CD1c-positive myeloid dendritic cell (primary cell): ENCODE measurements around the gene JADE2.
"Not testable (repeated sequence)": the region's sequence is repeated elsewhere in the genome, so short reads cannot be mapped to it uniquely, and the experiment has no call there.

ENCODE experiments used
- DNase-seq: peaks from one replicate; pipeline ENCODE4 v3.0.0-alpha.2; 2016; ENCODE audit errors: extremely low spot score

JADE2 gene

GRCh38 chr5:134524826-134525682 lies at the start of gene JADE2:
Gene JADE2, plus strand, starts transcription at chr5:134525670. Its CDS starts 10,188 bp downstream, at chr5:134535858.
- DNase-seq: peak; percentile 81

GRCh38 chr5:134477462-134478245 lies 47.8 kb upstream of the JADE2 start:
- DNase-seq: no peak

- DNase-seq: no peak
These were observed 45.6 kb upstream of the JADE2 start for GRCh38 chr5:134479839-134480238.

- no peak for DNase-seq
These were observed 36.1 kb upstream of the JADE2 start for GRCh38 chr5:134489227-134489944.

GRCh38 chr5:134490255-134490924 lies 35.1 kb upstream of the JADE2 start:
- DNase-seq: no peak

DNA sequence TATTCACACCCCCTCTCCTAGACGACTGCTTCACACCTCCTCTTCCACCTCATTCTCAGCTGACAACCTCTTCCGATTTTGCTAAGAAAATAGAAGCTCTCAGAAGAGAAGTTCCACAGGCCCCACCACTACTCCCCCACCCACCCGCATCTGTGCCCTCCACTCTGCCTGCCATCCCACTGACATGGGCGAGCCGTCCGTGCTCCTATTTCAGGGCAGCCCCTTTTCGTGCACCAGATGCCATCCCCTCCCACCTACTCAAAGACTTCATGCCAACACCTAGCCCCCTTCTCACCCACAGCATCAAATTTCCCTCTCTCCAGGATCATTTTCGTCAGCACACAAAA lies 34.6 kb upstream of the JADE2 start:
- no peak for DNase-seq

DNA sequence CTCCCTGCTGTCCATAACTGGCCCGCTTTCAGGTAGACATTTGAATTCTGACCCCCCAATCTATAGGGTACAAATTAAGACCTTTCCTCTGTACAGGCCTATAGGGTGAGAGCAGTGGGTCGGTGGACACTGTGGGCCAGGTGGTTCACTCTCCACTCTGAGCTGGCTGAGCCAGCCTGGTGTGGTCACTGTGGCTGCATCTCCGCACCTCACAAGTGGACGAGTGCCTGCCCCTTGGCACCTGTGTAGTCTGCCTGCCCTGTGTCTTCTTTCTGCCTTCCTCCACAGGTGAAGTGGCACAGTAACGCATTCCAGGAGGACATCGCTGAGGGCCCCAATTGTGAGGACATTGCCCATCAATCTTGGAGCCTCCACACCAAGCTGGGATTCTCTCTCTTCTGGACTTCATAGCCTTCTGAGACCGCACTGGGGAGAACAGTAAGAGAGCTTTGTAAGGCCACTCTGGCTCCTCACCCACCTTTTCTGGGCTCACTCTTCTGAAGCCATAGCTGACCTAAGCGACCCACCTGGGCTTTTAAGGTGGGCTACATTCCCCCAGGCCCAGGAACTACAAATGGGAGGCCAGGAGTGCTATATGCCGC lies 33.5 kb upstream of the JADE2 start:
- no peak for DNase-seq

- no peak for DNase-seq
These were observed 32.9 kb upstream of the JADE2 start for GRCh38 chr5:134492568-134492967.

GRCh38 chr5:134493461-134494055 lies 31.9 kb upstream of the JADE2 start:
- DNase-seq: no peak

GRCh38 chr5:134494780-134495179 lies 30.7 kb upstream of the JADE2 start:
- DNase-seq: no peak

GRCh38 chr5:134499905-134500304 lies 25.6 kb upstream of the JADE2 start:
- DNase-seq: not testable (repeated sequence)

DNA sequence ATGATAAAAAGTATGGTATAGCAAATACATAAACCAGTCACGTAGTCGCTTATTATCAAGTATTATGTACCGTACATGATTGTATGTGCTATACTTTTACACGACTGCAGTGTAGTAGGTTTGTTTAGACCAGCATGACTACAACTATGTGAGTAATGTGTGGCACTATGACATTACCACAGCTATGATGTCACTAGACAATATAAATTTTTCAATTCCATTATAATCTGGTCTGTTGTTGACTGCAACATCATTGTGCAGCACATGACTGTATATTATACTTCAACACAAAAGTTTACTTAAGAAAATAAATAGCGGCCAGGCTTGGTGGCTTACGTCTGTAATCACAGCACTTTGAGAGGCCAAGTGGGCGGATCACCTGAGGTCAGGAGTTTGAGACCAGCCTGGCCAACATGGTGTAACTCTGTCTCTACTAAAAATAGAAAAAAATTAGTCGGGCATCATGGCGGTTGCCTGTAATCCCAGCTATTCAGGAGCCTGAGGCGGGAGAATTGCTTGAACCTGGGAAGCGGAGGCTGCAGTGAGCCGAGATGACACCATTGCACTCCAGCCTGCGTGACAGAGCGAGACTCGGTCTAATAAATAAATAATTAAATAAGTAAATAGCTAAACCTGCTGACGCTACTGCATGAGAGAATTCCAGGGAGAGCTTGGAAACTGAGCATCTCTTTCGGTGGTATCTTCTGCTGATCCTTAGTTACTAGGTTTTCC lies 24.6 kb upstream of the JADE2 start:
- no peak for DNase-seq

- no peak for DNase-seq
These were observed 23.2 kb upstream of the JADE2 start for GRCh38 chr5:134502259-134502658.

GRCh38 chr5:134503088-134503936 lies 22.2 kb upstream of the JADE2 start:
- DNase-seq: peak; percentile 41

DNA sequence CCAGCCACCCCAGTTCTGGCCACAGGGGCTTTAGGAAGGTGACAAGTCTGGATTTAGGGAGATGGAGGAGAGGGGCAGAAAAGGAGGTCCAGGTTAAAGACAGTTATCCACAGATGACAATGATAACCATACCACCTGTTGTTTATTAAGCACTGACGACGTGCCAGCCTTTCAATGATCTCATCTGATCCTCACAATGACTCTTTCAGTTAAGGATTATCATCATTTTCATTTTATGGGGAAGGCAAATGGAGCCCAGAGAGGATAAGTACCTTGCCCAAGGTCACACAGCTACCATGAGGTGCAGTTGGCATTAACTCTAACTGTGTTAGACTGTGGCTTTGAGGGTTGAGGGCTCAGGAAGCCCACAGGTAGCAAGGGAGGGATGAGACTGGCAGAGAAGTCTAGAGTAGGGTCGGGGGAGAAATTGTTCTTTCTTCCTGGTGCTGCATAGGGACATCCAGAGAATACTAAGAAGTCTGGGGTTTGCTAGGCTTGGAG lies 21.5 kb upstream of the JADE2 start:
- no peak for DNase-seq

- DNase-seq: no peak
These were observed 20.7 kb upstream of the JADE2 start for GRCh38 chr5:134504629-134505300.

GRCh38 chr5:134506054-134507039 lies 19.1 kb upstream of the JADE2 start:
- DNase-seq: no peak
